ENCODE measurements around the gene PMS2.
"Not testable (repeated sequence)": the region's sequence is repeated elsewhere in the genome, so short reads cannot be mapped to it uniquely, and the experiment has no call there.

The PMS2 gene

DNA sequence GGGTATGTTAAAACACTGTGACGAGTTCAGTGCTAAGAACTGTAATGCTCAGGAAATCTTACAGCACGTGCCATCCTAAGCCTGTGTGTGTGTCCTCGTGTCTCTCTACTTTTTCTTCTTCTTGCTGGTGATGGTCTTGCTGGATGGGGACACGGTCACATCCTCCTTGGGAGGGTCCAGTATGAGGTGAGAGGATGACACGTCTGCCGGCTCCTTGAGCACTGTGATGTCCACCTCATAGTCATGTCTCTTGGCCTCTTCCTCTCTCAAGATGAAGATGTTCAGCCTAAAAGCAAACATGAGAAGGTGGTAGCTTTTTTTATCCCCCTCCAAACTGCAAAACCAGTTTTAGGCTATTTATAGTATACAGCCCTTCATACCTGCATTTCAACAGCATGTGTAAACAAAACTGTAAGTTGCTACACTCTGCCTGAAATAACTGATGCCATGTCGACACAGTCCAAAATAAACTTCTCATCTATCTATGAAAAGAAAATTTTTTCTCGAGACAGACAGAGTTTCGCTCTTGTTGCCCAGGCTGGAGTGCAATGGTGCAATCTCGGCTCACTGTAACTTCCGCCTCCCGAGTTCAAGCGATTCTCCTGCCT is 82.5 kb downstream of the PMS2 start:
- not testable (repeated sequence) for H3K27me3 Mint-ChIP-seq (ENCODE audit: low read depth); H3K4me1 Mint-ChIP-seq; H3K27ac Mint-ChIP-seq; H3K4me3 Mint-ChIP-seq; H3K36me3 Mint-ChIP-seq (ENCODE audit: low read depth); H3K9me3 Mint-ChIP-seq

DNA sequence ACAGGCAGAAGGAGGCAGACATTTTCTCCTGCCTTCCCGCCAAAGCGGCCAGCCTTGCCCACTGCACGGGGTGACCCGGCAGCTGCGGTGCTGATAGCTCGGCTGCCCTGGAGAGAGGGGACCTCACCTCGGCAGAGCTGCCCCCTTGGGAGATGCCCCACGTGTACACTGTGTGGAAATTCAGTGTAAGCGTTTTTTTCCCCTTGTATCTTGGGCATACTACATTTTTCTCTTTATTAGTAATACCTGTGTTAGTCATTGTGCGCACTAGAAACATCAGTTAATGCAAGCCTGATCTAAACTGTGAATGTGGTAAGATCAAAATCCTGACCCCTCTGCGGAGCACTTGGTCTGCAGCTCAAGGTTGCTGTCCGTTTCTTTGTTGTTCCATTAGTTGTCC is 84.2 kb downstream of the PMS2 start:
- not testable (repeated sequence) for H3K4me3 Mint-ChIP-seq; H3K9me3 Mint-ChIP-seq; H3K4me1 Mint-ChIP-seq; H3K27me3 Mint-ChIP-seq (ENCODE audit: low read depth); H3K36me3 Mint-ChIP-seq (ENCODE audit: low read depth); H3K27ac Mint-ChIP-seq

DNA sequence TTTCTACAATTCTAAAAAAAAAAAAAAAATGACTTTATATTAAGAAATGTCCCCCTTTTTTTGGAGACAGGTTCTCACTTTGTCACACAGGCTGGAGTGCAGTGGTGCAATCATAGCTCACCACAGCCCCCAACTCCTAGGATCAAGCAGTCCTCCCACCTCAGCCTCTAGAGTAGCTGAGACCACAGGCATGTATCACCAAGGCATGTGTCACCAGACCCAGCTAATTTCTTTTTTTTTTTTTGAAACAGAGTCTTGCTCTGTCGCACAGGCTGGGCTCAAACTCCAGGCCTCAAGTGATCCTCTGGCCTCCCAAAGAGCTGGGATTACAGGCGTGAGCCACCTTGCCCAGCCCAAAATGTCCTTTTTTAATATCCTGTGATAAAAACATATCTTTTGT is 84.7 kb downstream of the PMS2 start:
- H3K4me3 Mint-ChIP-seq; H3K27ac Mint-ChIP-seq; H3K4me1 Mint-ChIP-seq; H3K9me3 Mint-ChIP-seq; H3K27me3 Mint-ChIP-seq (ENCODE audit: low read depth); H3K36me3 Mint-ChIP-seq (ENCODE audit: low read depth): not testable (repeated sequence)
